Omental fat pad (tissue), 4 donors: ENCODE results near the gene YAE1. TPM values are rescaled to one million over a fixed set of nuclear protein-coding genes. Genes with fewer than 3 reads are reported as not detected.

ENCODE experiments used
- ATAC-seq: fragments of 150-250 bp; one replicate; pipeline ENCODE4 v1.9.1; 2016; ENCODE audit warnings: mild to moderate bottlenecking, moderate library complexity; ENCODE audit not compliant: low FRiP score
- DNase-seq: peaks from one replicate; pipeline ENCODE4 v3.0.0-alpha.2; 2019; ENCODE audit warnings: low spot score
- total RNA-seq, 4 donors: library from RNA; depleted of rRNA; stranded (reverse); fragments of >200 nt; gene quantifications; one replicate each; pipeline ENCODE4 v1.1.0, GENCODE V29; 2016
- TF ChIP-seq, protein P1 (sequence below), 3 donors: fragments of 450-650 bp; IDR thresholded peaks; one replicate each; pipeline ENCODE4 v1.5.1; 2016 to 2017; ENCODE audit warnings: antibody characterized with exemption in 3 of 3, mild to moderate bottlenecking in 3 of 3, moderate library complexity in 2 of 3

YAE1 gene
- total RNA-seq, 4 donors from 2014 or later = 11.8 to 18.8 (median 16.6) TPM

DNA sequence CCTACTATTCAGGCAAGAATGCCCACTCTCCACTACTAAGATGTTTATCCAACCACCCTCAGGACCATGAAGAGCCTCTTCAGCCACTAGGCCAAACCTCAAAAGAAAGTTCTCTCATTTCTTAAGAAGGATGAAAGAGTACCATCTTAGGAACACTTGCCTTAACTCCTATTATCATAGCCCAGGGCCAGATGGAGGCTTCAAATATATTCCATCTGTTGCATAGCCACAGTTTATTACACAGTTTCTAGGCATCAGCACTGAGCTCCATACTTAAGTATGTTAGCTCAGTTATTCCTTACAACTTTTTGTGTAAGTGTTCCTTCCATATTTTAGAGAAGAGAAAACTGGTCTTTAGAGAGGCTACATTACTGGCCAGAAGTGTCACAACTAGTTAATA is 37.4 kb upstream of the YAE1 start:
- ATAC-seq (no peak), DNase-seq (no peak)
- TF ChIP-seq, protein P1, sequence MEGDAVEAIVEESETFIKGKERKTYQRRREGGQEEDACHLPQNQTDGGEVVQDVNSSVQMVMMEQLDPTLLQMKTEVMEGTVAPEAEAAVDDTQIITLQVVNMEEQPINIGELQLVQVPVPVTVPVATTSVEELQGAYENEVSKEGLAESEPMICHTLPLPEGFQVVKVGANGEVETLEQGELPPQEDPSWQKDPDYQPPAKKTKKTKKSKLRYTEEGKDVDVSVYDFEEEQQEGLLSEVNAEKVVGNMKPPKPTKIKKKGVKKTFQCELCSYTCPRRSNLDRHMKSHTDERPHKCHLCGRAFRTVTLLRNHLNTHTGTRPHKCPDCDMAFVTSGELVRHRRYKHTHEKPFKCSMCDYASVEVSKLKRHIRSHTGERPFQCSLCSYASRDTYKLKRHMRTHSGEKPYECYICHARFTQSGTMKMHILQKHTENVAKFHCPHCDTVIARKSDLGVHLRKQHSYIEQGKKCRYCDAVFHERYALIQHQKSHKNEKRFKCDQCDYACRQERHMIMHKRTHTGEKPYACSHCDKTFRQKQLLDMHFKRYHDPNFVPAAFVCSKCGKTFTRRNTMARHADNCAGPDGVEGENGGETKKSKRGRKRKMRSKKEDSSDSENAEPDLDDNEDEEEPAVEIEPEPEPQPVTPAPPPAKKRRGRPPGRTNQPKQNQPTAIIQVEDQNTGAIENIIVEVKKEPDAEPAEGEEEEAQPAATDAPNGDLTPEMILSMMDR (IDR thresholded peaks at IDR 0.05) = no peak

DNA sequence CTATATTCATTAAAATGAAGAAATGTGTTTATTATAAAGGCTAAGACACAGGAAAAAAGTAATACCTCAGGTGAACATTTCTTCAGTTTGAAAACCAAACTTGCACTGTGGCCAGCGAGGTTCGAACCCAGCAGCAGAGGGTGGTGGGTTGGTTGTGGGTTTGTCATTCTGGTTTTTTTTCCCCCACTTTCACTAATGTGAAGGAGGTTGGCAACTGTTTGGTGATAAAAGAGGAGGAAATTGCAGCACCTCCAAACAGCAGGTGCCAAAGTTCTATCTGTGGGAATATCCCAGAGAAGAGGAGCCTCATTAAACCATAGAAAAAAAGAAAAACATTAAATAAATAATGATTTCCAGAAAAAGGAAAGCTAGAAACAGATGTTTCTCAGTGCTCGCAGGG is 36.6 kb upstream of the YAE1 start:
- TF ChIP-seq, protein P1 (IDR thresholded peaks at IDR 0.05) = no peak
- no peak for DNase-seq
- ATAC-seq = no peak

DNA sequence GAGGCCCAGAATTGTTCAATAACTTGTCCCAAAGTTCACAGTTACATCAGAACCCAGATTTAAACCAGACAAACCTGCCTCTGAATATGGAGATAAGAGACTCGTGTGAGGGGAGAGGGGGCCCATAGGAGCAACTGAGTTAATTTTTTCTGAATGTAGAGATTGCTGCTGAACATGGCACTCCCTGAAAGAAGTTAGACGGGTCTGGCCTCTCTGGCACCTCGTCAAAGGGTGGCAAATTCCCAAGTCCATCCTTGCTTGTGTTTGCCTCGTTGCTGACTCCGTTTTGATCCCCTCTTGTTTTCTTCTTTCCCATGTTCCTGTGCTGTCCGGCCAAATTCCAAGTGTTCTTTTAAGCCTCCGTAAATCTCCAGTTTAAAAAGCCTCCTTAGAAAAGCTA is 35.2 kb upstream of the YAE1 start:
- no peak for DNase-seq
- TF ChIP-seq, protein P1 (IDR thresholded peaks at IDR 0.05) = no peak
- ATAC-seq = no peak

GRCh38 chr7:39531818-39532217 is 34.4 kb upstream of the YAE1 start:
- ATAC-seq = no peak
- no peak for DNase-seq
- TF ChIP-seq, protein P1 (IDR thresholded peaks at IDR 0.05) = no peak

- ATAC-seq = no peak
- DNase-seq = no peak
- TF ChIP-seq, protein P1 (IDR thresholded peaks at IDR 0.05) = no peak
These were observed 33.4 kb upstream of the YAE1 start for GRCh38 chr7:39532832-39533231.

- ATAC-seq = no peak
- no peak for DNase-seq
- TF ChIP-seq, protein P1 (IDR thresholded peaks at IDR 0.05) = no peak
These were observed 31.6 kb upstream of the YAE1 start for GRCh38 chr7:39534599-39534998.

DNA sequence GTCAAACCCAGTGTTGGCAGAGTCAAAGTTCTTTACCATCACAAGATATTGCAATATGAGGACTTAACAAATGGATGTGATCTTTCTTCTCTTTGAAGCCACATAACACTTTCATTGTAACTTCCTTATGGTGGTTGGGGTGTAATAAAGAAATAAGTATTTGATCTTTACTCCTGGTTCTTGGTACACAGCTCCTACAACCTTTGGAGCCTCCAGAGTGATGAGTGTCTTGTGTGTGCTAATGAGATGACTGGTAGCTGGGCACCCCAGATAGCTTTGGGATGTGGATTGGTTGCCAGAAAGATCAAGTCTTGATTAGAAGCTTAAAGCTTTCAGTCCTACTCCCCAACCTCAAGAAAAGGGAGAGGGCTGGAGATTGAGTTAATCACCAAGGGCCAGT is 31.1 kb upstream of the YAE1 start:
- ATAC-seq (no peak), DNase-seq (no peak)
- TF ChIP-seq, protein P1 (IDR thresholded peaks at IDR 0.05) = no peak
